GM21367 (cell line): ENCODE measurements around the gene TMX2.

ENCODE experiments used
- ATAC-seq: cut with Tn5 transposase; IDR thresholded peaks from one replicate; pipeline ENCODE4 v1.9.1; 2021; ENCODE audit not compliant: unreplicated experiment

The TMX2 gene

GRCh38 chr11:57763568-57763967 lies 51.2 kb downstream of the TMX2 start:
- no peak for ATAC-seq

- ATAC-seq: no peak
Measured at GRCh38 chr11:57764021-57764420, 51.6 kb downstream of the TMX2 start.

GRCh38 chr11:57764566-57764965 lies 52.2 kb downstream of the TMX2 start:
- ATAC-seq: no peak

GRCh38 chr11:57764972-57765371 lies 52.6 kb downstream of the TMX2 start:
- ATAC-seq: no peak

GRCh38 chr11:57770793-57771192 lies 58.4 kb downstream of the TMX2 start:
- no peak for ATAC-seq

GRCh38 chr11:57771365-57771764 lies 59.0 kb downstream of the TMX2 start:
- no peak for ATAC-seq

GRCh38 chr11:57772562-57772961 lies 60.2 kb downstream of the TMX2 start:
- no peak for ATAC-seq

- ATAC-seq: no peak
Measured at GRCh38 chr11:57773026-57773598, 60.7 kb downstream of the TMX2 start.

- no peak for ATAC-seq
Measured at GRCh38 chr11:57775491-57775890, 63.1 kb downstream of the TMX2 start.

GRCh38 chr11:57776031-57776521 lies 63.7 kb downstream of the TMX2 start:
- no peak for ATAC-seq

GRCh38 chr11:57776577-57777210 lies 64.3 kb downstream of the TMX2 start:
- ATAC-seq: no peak

GRCh38 chr11:57777969-57778317 lies 65.5 kb downstream of the TMX2 start:
- no peak for ATAC-seq

- no peak for ATAC-seq
Measured at GRCh38 chr11:57778318-57779037, 66.1 kb downstream of the TMX2 start.

- no peak for ATAC-seq
Measured at GRCh38 chr11:57779276-57779675, 66.9 kb downstream of the TMX2 start.

GRCh38 chr11:57781529-57781943 lies 69.1 kb downstream of the TMX2 start:
- no peak for ATAC-seq

- ATAC-seq: no peak
Measured at GRCh38 chr11:57785072-57785471, 72.7 kb downstream of the TMX2 start.

GRCh38 chr11:57786436-57786835 lies 74.0 kb downstream of the TMX2 start:
- ATAC-seq: no peak

- ATAC-seq: no peak
Measured at GRCh38 chr11:57787006-57787604, 74.7 kb downstream of the TMX2 start.

- peak; percentile 34 for ATAC-seq
Measured at GRCh38 chr11:57787920-57788702, 75.7 kb downstream of the TMX2 start.

GRCh38 chr11:57788703-57789088 lies 76.3 kb downstream of the TMX2 start:
- no peak for ATAC-seq
